ENCODE measurements around the gene NHP2.

Gene NHP2

DNA sequence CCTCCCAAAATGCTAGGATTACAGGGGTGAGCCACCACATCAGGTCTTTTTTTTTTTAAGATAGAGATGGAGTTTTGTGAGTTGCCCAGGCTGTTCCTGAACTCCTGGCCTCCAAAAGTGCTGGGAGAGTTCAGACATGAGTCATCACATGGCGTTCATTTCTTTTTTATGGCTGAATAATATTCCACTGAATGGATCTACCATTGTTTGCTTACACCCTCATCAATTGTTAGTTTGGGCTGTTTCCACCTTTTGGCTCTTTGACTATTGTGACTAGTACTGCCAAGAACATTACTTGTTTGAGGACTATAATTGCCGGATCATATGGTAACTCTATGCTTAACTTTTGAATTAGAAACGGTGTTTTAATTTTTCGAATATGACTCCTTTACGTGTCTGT, 41.1 kb downstream of the NHP2 start:
- no peak for DNase-seq

DNA sequence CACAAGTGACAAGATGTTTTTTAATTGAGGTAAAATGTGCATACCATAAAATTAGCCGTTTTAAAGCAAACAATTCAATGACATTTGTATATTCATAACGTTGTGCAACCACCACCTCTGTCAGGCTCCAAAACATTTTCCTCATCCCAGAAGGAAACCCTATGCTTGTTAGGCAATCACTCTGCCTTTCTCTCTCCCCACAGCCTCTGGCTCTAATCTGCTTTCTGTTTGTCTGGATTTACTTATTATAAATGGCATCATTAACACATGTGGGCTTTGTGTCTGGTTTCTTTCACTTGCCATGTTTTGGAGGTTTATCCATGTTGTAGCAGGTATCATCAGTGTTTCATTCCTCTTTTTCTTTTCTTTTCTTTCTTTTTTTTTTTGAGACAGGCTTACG, 41.8 kb downstream of the NHP2 start:
- DNase-seq: no peak

DNA sequence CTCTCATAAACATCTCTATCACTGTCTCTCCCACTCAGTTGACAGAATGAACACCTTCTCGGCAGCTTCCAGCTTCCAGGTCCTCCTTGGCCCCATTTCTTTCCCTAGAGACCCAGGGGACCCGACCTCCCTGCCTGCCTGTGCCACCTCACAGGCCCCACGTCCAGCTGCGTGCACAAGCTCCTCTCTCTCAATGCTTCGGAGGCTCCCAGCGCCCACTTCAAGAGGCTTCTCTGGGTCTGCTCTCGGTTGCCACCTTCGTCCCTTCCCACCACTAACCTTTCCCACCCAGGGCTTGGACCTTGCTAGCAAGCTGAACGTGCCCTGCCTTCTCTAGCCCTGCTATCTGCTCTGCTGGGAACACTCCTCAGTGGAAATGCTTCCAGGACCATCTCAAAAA, 43.2 kb downstream of the NHP2 start:
- no peak for DNase-seq

DNA sequence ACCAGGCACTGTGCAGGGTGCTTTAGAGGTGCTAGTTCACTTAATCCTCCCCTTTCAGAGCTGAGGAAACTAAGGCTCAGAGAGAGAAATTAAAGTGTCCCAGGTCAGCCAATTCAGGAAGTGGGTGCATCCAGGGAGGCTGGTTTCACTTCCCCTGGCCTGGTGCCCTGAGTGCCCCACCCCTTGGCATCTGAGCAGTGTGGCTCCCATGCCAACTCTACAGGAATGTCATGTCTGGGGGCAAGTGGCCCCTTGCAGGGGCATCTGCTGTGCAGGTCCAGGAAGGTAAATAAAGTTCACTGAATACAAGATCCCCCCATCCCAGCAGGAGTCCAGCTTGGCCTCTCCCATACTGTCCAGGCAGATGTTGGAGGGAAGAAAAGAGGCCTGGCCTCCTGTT, 44.7 kb downstream of the NHP2 start:
- DNase-seq: no peak

DNA sequence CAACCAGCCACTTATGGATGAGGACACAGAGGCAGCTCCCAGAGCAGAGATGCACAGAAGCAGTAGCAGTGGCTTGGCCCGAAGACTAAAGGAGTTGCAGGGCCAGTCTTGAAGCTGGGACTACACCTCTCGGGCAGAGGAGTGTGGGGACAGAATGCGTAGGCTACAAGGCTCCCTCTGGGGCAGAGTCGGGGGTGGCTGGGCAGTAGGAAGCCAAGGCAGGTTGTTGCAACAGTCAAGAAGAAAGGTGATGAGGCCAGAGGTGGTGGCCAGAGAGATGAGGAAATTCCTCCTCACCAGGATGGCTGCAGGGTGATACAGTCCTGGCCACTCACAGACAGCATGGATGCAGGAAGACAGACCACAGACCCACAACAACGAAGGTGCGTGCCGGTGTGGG, 45.2 kb downstream of the NHP2 start:
- DNase-seq: no peak

DNA sequence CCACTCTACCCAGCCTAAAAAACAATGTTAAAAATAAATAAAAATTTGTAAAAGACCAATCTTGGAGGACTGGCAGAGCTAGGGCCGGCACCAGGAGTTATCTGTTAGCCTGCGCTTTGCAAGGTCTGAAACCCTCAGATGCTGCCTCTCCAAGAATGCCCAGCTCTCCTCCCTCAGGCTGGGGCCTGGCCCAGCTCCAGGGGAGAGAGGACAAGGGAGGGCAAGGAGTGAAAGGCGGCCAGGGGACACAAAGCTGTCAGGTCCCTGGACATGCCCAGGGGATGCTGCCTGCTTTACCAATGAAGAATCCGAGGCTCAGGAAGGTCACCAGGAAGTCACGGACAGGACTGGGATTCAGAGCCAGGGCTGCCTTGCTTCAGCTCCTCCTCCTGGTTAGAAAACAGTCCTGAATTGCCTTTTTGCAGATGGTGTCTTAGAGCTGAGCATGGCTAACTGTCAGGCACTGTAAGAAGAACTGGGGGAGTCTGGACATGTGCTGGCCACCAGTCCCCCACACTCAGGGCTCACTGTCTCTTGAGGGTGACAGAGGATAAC, 45.9 kb downstream of the NHP2 start:
- DNase-seq: no peak

DNA sequence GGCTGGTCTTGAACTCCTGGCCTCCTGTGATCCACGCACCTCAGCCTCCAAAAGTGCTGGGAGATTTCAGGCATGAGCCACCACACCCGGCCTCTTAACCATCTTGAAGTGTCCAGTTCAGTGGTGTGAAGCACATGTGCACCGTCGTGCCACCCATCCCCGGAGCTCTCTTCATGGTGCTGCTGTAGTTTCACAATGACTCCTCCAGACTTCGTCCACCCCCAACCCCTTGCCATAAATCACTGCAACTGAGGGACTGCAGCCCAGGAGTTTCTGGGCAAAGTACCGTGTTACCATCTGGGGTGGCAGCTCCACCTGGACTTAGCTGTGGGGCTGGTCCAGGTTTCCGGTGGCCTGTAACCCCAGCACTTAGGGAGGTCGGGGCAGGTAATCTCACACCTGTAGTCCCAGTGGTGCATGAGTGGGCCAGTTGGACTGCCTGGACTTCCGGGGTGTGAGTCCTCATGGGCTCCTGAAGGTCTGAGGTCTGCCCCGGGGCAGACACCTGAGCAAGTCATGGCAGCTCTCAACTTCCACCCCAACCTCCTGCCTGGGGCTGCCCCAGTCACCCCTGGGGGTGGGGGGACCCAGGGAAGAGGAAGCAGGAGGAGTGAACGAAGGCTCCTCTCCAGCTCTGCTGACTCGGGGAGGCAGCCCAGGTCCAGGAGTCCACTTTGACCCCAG, 47.0 kb downstream of the NHP2 start:
- no peak for DNase-seq

DNA sequence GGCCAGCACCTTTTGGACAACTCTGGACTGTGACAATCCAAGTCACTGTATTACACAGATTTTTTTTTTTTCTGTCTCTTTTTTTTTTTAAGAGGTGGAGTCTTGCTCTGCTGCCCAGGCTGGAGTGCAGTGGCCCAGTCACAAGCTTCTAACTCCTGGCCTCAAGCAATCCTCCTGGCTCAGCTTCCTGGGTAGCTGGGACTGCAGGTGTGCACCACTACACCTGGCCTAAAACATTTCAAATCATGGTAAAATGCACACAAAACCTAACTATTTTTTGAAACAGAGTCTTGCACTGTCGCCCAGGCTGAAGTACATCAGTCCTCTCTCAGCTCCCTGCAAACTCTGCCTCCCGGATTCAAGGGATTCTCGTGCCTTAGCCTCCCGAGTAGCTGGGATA, 47.6 kb downstream of the NHP2 start:
- DNase-seq: no peak

DNA sequence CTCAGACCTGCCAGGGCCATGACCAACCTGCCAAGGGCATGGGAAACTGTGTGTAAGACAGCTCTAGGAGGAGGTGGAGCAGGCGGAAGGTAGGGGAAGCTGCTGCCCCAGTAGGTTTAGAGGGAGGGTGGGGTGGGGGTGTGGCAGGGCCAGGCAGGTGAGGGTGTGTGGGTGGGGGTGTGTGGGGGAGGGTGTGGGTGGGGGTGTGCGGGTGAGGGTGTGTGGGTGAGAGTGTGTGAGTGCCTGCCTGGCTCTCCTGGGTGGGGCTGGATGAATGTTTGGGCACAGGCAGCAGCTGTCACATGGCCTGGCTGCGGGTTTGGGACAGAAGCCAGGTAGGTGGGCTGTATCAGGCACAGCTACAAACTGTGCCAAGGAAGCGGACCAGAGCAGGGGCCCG, 49.2 kb downstream of the NHP2 start:
- DNase-seq: no peak

DNA sequence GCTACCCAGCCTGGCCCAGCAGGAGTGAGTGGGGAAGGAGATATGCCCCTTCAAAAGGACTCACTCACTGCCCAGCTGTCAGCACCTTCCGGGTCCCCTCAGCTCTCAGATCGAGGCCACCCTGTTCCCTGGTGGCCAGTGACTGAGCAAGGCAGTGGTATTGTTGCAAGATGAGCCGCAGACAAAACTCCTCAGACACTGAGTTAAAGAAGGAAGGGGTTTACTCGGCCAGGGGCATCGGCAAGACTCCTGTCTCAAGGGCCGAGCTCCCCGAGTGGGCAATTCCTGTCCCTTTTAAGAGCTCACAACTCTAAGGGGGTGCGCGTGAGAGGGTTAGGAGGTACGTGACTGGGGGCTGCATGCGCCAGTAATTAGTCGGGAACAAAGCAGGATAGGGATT, 50.1 kb downstream of the NHP2 start:
- DNase-seq: no peak
